ENCODE data around the gene RNF113B.

RNF113B gene

DNA sequence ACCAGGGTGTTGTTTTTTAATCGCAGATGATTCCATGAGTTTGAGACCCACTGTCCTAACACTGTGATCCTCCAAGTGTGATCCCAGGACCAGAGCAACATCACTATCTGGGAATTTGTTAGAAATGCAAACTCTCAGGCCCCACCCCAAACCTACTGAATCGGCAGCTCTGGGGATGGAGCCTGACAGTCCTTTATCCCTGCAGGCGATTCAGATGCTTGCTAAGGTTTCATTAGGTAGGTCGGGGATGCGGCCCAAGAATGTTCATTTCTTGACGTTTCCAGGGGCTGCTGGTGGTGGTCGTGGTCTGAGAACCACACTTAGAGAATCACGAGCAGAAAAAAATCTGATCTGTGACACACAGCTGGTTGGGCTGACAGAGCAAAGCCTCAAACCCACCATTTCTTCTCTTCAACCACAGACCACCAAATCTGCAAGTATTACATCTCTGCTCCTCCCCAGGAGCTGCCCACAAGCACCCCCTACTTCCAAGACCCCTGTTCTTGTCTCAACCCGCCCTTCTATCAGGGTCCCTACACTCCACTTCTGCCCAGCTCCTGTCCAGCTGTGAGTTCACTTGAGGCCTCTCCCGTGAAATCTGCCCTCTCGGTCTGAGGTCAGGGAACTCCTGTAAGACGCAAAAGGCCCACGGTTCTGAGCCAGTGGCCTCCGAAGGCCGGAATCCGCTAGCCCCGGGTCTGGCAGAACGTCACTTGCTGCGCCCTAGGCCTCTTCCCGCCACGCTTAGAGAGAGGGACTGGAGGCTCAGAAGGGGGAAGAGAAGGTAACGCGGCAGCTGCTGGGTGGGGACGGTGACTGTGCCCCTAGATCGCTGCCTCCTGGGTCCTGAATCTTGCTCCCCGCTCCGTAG is 35.3 kb downstream of the RNF113B start:
- H3K4me3 ChIP-seq (ENCODE audit: low read depth, low read length), result no peak overlapping the region
- no peak for TF ChIP-seq CTCF (IDR thresholded peaks at IDR 0.05; ENCODE audit: low read depth, low read length)

DNA sequence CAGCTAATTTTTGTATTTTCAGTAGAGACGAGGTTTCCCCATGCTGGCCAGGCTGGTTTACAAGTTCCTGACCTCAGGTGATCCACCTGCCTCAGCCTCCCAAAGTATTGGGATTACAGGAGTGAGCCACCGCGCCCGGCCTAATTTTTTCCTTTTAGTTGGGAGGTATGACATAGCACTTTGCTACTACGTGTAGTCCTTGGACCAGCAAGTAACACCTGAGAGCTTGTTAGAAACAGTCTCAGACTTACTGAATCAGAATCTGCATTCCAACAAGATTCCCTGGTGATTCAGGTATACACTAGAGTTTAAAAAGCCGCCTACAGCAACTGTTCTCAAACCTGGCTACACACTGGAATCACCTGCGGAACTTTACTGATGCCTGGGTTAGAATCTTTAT is 36.0 kb downstream of the RNF113B start:
- no peak for TF ChIP-seq CTCF (IDR thresholded peaks at IDR 0.05; ENCODE audit: low read depth, low read length)
- H3K4me3 ChIP-seq (ENCODE audit: low read depth, low read length), result no peak overlapping the region

- no peak overlapping the region for H3K4me3 ChIP-seq (ENCODE audit: low read depth, low read length)
- TF ChIP-seq CTCF (IDR thresholded peaks at IDR 0.05; ENCODE audit: low read depth, low read length), result no peak
These were observed 42.2 kb downstream of the RNF113B start for GRCh38 chr13:98134901-98135300.

- H3K4me3 ChIP-seq (ENCODE audit: low read depth, low read length), result no peak overlapping the region
- no peak for TF ChIP-seq CTCF (IDR thresholded peaks at IDR 0.05; ENCODE audit: low read depth, low read length)
These were observed 43.1 kb downstream of the RNF113B start for GRCh38 chr13:98133946-98134345.

- no peak for TF ChIP-seq CTCF (IDR thresholded peaks at IDR 0.05; ENCODE audit: low read depth, low read length)
- no peak overlapping the region for H3K4me3 ChIP-seq (ENCODE audit: low read depth, low read length)
These were observed 47.9 kb downstream of the RNF113B start for GRCh38 chr13:98129059-98129746.
